PFSK-1 (cell line): Measurements from ENCODE around the gene GRB10.

Experiments used
- POLR2AphosphoS5 ChIP-seq: IDR thresholded peaks from 2 replicates; pipeline ENCODE4 v1.6.1; 2012; ENCODE audit warnings: low read depth, mild to moderate bottlenecking, control low read depth, low read length, moderate library complexity
- REST ChIP-seq, 2 experiments: IDR thresholded peaks; 2 replicates each; pipeline versions ENCODE4 v1.6.1 to v1.8.0; 2011 to 2012; ENCODE audit warnings: low read depth in 2 of 2, low read length in 2 of 2, control low read depth in 1 of 2, inconsistent platforms in 1 of 2, mild to moderate bottlenecking in 1 of 2, moderate library complexity in 1 of 2; ENCODE audit not compliant: insufficient read depth in 1 of 2
- SIN3A ChIP-seq: IDR thresholded peaks from 2 replicates; pipeline ENCODE4 v1.6.1; 2012; ENCODE audit warnings: mild to moderate bottlenecking, low read length, moderate library complexity, borderline replicate concordance; ENCODE audit not compliant: insufficient read depth

- no peak for TF ChIP-seq REST (IDR thresholded peaks at IDR 0.05; ENCODE audit: insufficient read depth in 1 of 2, low read depth in 2 of 2, low read length in 2 of 2)
- TF ChIP-seq POLR2AphosphoS5 = no peak
- TF ChIP-seq SIN3A = no peak
Measured at GRCh38 chr7:50650057-50650664, 132.5 kb downstream of the GRB10 start.
